COR-L47 (cell line): Measurements from ENCODE around the gene ZNF253.
"Not testable (repeated sequence)": the region's sequence is repeated elsewhere in the genome, so short reads cannot be mapped to it uniquely, and the experiment has no call there.

Source experiments
- DNase-seq: peaks from one replicate; lab custom pipeline; 2025; lab: John Stamatoyannopoulos, UW

ZNF253 gene

DNA sequence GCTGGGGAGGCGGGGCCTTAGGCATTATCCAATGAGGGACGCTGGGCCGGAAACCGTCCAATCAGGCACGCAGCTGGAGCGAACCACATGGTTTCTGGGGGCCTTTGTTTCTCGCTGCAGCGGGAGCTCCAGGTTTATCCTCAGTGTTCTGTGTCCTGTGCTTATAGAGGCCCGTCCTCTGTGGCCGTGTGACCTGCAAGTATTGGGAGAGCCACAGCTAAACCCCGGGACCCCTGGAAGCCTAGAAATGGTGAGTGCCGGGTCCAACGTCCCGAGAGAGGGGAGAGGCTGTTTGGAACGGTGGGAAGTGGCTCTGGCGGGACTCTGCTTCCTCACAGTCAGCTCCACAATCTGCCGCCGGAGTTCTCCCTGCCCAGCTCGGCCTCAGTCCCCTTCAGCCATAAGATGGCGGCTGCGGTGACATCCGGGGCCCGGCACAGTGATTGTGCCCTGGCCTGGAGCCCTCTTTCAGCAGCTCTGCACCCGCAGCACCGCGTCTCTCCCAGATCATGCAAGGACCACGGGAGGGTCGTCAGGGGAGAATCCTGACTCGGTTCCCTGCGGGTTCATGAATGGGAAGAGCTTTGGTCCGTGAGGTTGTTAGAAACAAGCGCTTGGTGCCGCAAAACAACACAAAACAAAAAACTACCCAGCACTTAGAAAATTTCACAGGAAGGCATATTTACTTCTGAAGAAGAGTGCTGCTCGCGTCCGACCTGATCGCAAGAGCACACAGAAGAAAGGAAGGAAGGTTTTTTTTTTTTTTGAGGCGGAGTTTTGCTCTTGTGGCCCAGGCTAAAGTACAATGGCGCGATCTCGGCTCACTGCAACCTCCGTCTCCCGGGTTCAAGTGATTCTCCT is at the start of gene ZNF253:
TSS of gene ZNF253 (plus strand) at position 133 of the 861 bp plus-strand sequence. CDS start at position 248, 115 bp downstream.
- peak; percentile 96 for DNase-seq

- no peak for DNase-seq
Measured at GRCh38 chr19:19816679-19817078, 49.0 kb upstream of the ZNF253 start.

GRCh38 chr19:19817357-19817756 is 48.3 kb upstream of the ZNF253 start:
- DNase-seq, result no peak

- DNase-seq, result no peak
Measured at GRCh38 chr19:19820774-19821320, 44.8 kb upstream of the ZNF253 start.

GRCh38 chr19:19821366-19821951 is 44.2 kb upstream of the ZNF253 start, which contains the start of gene ZNF506:
Gene ZNF506, minus strand, starts transcription at chr19:19821750. Its CDS starts 147 bp downstream, at chr19:19821603.
- peak; percentile 99 for DNase-seq

- DNase-seq, result not testable (repeated sequence)
Measured at GRCh38 chr19:19821976-19822375, 43.7 kb upstream of the ZNF253 start.

- DNase-seq, result no peak
Measured at GRCh38 chr19:19823916-19824315, 41.8 kb upstream of the ZNF253 start.

- DNase-seq, result no peak
Measured at GRCh38 chr19:19826875-19827274, 38.8 kb upstream of the ZNF253 start.

- DNase-seq, result no peak
Measured at GRCh38 chr19:19835560-19836038, 30.1 kb upstream of the ZNF253 start.

DNA sequence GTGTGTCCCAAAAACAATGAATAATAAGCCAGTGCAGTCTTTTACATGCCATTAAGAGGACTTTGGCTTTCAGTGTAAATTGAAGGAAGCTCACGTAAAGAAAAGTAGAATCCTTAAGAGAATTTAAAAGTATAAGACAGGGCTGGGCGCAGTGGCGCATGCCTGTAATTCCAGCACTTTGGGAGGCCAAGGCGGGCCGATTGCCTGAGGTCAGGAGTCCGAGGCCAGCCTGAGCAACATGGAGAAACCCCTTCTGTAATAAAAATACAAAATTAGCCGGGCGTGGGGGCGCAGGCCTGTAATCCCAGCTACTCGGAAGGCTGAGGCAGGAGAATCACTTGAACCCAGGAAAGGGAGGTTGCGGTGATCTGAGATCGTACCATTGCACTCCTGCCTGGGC is 17.9 kb upstream of the ZNF253 start:
- no peak for DNase-seq

DNA sequence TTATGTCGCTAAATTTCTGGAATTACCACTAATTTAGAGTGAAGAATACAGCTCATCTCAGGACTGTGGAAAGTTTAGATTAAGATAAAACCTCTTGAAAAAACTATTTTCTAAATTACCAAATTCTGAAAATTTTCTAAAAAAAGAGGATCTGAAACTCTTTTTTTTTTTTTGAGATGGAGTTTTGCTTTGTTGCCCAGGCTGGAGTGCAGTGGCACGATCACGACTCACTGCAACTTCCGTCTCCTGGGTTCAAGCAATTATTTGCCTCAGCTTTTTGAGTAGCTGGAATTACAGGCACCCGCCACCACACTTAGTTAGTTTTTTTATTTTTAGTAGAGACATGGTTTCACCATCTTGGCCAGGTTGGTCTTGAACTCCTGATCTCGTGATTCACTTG is 16.6 kb upstream of the ZNF253 start:
- DNase-seq, result no peak

- DNase-seq, result not testable (repeated sequence)
Measured at GRCh38 chr19:19851740-19852139, 13.9 kb upstream of the ZNF253 start.

GRCh38 chr19:19858751-19859150 is 6.9 kb upstream of the ZNF253 start:
- DNase-seq, result no peak

DNA sequence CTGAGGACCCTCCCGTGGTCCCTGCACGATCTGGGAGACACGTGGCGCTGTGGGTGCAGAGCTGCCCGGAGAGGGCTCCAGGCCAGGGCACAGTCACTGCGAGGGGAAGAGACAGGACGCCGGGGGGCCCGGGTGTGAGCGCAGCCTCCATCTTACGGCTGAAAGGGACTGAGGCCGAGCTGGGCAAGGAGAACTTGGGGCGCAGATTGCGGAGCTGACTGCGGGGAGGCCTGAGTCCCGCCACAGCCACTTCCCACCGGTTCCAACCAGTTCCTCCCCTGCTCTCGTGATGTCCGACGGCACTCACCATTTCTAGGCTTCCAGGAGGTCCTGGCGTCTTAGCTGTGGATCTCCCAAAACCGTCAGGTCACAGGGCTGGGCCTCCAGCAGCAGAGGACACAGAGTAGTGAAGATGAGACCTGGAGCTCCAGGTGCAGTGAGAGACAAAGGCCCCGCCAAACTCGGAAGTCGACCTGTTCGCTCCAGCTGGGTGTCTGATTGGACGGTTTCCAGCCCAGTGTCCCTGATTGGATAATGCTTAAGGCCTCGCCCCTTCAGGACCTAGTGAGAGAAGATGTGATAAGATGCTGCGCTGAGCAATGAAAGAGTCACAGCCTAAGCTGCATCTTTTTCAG is 4.8 kb upstream of the ZNF253 start:
- DNase-seq, result no peak

GRCh38 chr19:19866611-19867248 is 1.0 kb downstream of the ZNF253 start:
- no peak for DNase-seq

GRCh38 chr19:19870086-19870485 is 4.4 kb downstream of the ZNF253 start:
- DNase-seq, result not testable (repeated sequence)

GRCh38 chr19:19871932-19872331 is 6.2 kb downstream of the ZNF253 start:
- no peak for DNase-seq

DNA sequence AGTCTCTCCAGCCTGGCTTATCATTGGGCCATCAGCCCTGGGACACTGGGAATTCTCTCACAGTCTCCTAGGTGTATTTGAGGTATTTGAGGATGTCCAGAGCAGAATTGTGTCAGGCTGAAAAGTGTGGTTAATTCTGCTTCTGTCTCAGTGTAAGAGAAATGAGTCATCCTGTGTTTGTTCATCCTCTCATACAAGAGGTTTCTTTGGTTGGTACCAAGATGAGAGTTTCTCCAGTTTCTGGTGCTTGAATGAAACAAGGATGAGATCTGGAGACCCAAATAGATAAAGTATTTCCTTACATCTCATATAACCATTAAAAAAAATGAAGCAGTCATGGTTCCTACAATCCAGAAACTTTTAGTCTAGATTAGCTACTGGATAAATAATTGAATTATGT is 7.7 kb downstream of the ZNF253 start:
- DNase-seq, result no peak

- no peak for DNase-seq
Measured at GRCh38 chr19:19877724-19878123, 12.0 kb downstream of the ZNF253 start.

DNA sequence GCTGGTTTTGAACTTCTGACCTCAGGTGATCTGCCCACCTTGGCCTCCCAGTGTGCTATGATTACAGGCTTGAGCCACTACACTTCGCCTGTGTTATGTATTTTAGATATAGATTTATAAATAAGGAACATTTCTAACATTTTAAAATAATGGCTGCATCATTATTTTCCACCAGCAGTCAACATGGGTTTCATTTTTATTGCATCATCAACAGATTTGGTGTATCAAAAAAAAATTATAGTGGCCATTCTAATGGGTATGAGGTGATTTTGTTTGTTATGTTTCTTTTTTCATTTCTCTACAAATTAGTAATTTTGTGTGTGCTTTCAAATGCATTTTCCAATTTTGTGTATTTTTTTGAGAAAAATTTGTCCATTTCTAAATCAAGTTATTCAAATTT is 18.9 kb downstream of the ZNF253 start:
- DNase-seq, result no peak

- DNase-seq, result not testable (repeated sequence)
Measured at GRCh38 chr19:19892055-19892941, 26.6 kb downstream of the ZNF253 start.
